ENCODE results near the gene MMP19. TPM values are rescaled to one million over a fixed set of nuclear protein-coding genes. Genes with fewer than 3 reads are reported as not detected.

Gene MMP19
- total RNA-seq, 1 donor from 2014 or later: 2.2 TPM

- TF ChIP-seq CTCF (IDR thresholded peaks at IDR 0.05; ENCODE audit: borderline replicate concordance): no peak
- peaks cover 69% of the 10 kb centered on the region for H3K4me1 ChIP-seq
- intact Hi-C loops (cut with micrococcal nuclease): no loop called here
- no peaks in the 10 kb centered on the region for H3K27me3 ChIP-seq (ENCODE audit: low read depth)
- H3K4me3 ChIP-seq: peak overlapping the region; percentile 97
- no peaks in the 10 kb centered on the region for H3K9me3 ChIP-seq (replicated peaks)
- DNase-seq: peak; percentile 79
- no peaks in the 10 kb centered on the region for H3K36me3 ChIP-seq
- peak overlapping the region; percentile 96 for H3K27ac ChIP-seq (replicated peaks)
Observed at GRCh38 chr12:55830601-55831446, 11.9 kb downstream of the MMP19 start.

DNA sequence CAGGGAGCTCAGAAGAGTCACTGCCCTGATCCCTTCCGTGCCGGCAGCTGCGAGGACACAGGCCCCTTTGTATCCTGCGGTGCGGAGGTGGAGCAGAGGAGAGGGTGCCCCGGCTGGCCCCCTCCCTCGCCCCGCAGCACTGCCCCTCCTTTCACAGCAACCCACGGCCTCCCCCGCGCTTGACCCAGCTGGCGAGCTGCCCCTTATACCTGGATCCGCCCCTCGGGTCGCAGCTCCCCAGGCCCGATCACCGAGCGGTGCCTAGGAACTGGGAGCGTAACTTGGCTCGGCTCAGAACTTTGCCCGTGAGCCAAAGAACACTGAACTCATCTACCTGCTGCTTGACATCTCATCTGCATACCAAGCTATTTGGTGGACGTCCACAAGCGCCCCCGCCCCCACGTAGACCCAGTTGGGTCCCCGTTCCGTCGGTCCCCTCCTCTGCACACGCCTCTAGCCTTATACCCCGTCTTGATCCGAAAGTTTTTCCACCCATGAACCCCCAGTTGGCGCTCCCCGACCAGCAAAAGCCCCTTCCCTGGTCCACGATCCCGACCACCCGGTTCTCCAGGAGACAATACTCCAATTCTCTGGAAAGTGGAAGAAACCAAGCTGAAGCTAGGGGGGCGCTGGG, 12.7 kb downstream of the MMP19 start:
- intact Hi-C loops (cut with micrococcal nuclease): loop anchor here (10.0 kb wide), 1 partner anchor 105 kb away; the partner anchor contains the start of gene DGKA
- Histone ChIP-seq H3K4me3 (peak overlapping the region; percentile 97), H3K36me3 (no peaks in the 10 kb centered on the region), H3K27ac (replicated peaks) (peak overlapping the region; percentile 96), H3K9me3 (replicated peaks) (no peaks in the 10 kb centered on the region), H3K4me1 (peaks cover 76% of the 10 kb centered on the region), H3K27me3 (ENCODE audit: low read depth) (no peaks in the 10 kb centered on the region)
- DNase-seq: peak; percentile 57
- no peak for TF ChIP-seq CTCF (IDR thresholded peaks at IDR 0.05; ENCODE audit: borderline replicate concordance)

GRCh38 chr12:55828357-55828756, 14.4 kb downstream of the MMP19 start:
- TF ChIP-seq CTCF (IDR thresholded peaks at IDR 0.05; ENCODE audit: borderline replicate concordance): no peak
- peak overlapping the region; percentile 96 for H3K27ac ChIP-seq (replicated peaks)
- H3K4me3 ChIP-seq: peak overlapping the region; percentile 97
- H3K27me3 ChIP-seq (ENCODE audit: low read depth): no peaks in the 10 kb centered on the region
- peaks cover 88% of the 10 kb centered on the region for H3K4me1 ChIP-seq
- no peaks in the 10 kb centered on the region for H3K9me3 ChIP-seq (replicated peaks)
- DNase-seq: no peak
- peaks cover 8% of the 10 kb centered on the region for H3K36me3 ChIP-seq
- intact Hi-C loops (cut with micrococcal nuclease): loop anchor here (10.0 kb wide), 1 partner anchor 106 kb away; the partner anchor contains the start of gene DGKA

DNA sequence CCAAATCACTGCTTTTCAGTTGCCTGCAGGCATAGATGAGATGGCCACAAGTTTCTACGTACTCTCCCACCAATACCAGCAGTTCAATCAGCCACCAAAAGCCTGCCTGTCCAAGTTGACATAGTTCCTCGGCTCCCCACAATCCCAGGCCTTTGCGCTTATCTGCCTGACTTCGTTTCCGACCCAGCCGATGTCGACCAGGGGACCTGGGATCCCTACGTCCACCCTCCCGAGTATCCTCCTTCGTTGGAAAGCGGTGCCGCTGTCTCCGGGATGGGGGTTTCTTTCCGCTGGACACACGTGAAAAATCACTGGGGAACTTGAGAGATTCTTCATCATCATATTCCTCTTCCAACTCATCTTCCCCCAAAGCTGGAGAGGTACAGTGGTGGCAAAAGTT, 14.9 kb downstream of the MMP19 start:
- Histone ChIP-seq H3K4me1 (peaks cover 83% of the 10 kb centered on the region), H3K36me3 (peaks cover 13% of the 10 kb centered on the region), H3K9me3 (replicated peaks) (no peaks in the 10 kb centered on the region), H3K27me3 (ENCODE audit: low read depth) (no peaks in the 10 kb centered on the region), H3K4me3 (peak overlapping the region; percentile 6), H3K27ac (replicated peaks) (no peak overlapping the region)
- intact Hi-C loops (cut with micrococcal nuclease): loop anchor here (10.0 kb wide), 1 partner anchor 107 kb away; the partner anchor contains the start of gene DGKA
- DNase-seq: no peak
- no peak for TF ChIP-seq CTCF (IDR thresholded peaks at IDR 0.05; ENCODE audit: borderline replicate concordance)

DNA sequence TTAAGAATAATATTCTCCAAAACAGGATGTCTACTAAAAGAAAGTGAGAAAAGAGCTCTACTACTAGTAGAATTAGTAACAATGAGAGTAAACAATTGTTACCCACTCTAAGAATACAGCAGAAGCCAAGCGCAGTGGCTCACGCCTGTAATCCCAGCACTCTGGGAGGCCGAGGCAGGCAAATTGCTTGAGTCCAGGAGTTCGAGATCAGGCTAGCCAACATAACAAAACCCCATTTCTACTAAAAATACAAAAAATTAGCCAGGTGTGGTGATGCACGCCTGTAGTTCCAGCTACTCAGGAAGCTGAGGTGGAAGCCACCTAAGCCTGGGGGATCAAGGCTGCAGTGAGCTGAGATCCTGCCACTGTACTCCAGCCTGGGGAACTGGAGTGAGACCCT, 18.0 kb downstream of the MMP19 start:
- intact Hi-C loops (cut with micrococcal nuclease): loop anchor here (10.0 kb wide), 1 partner anchor 110 kb away; the partner anchor contains the start of gene DGKA

More for the DNA sequence above, 18.0 kb downstream of the MMP19 start:
- no peak overlapping the region for H3K4me3 ChIP-seq
- no peaks in the 10 kb centered on the region for H3K9me3 ChIP-seq (replicated peaks)
- no peak for TF ChIP-seq CTCF (IDR thresholded peaks at IDR 0.05; ENCODE audit: borderline replicate concordance)
- H3K36me3 ChIP-seq: peaks cover 44% of the 10 kb centered on the region
- DNase-seq: no peak
- no peak overlapping the region for H3K27ac ChIP-seq (replicated peaks)
- no peaks in the 10 kb centered on the region for H3K27me3 ChIP-seq (ENCODE audit: low read depth)
- peaks cover 54% of the 10 kb centered on the region for H3K4me1 ChIP-seq

All from left ventricle myocardium inferior (tissue), 1 donor.